ENCODE results near the gene CENPW. TPM values are rescaled to one million over a fixed set of nuclear protein-coding genes. Genes with fewer than 3 reads are reported as not detected.

The CENPW gene
- total and polyA plus RNA-seq, 7 donors, result 1.3 to 31.1 (median 5.1) TPM

DNA sequence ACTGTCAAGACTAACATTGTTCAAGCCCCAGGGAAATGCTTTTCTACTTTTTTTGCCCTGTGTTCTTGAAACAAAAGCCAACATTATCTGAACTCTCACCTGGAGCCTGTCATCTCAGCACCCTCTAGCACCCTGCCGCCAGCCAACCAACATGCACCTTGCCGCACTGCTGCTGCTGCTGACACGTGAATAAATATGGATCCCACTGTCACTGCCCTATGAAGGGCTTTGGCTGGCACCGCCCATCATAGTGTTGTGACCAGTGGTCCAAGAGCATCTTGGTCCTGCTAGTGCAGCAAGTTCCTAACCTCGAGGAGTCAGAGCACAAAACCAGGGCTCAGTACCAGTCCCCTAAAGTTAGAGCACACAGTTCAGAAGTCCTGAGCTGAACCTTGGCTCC is 41.6 kb downstream of the CENPW start:
- H3K4me1 ChIP-seq, result no peaks in the 10 kb centered on the region
- DNase-seq, result no peak
- 94 to 96% (median 94%) methylated on average over 5 of the region's 5 CpGs for WGBS, 3 donors
- H3K36me3 ChIP-seq (ENCODE audit: insufficient read depth in 1 of 2, low read depth in 1 of 2), result no peaks in the 10 kb centered on the region
- no peak for TF ChIP-seq CTCF (IDR thresholded peaks at IDR 0.05)
- ATAC-seq, result no peak
- H3K4me3 ChIP-seq, result no peak overlapping the region
- no peak overlapping the region for H3K27ac ChIP-seq
- H3K9me3 ChIP-seq, result peaks cover 4% of the 10 kb centered on the region
- H3K27me3 ChIP-seq (ENCODE audit: insufficient read depth in 3 of 3, low read length in 2 of 3), result no peaks in the 10 kb centered on the region
- intact Hi-C loops (cut with DNase I), result no loop called here

- DNase-seq, result no peak
- Histone ChIP-seq H3K36me3 (ENCODE audit: insufficient read depth in 1 of 2, low read depth in 1 of 2) (no peaks in the 10 kb centered on the region), H3K9me3 (peaks cover 4% of the 10 kb centered on the region), H3K27me3 (ENCODE audit: insufficient read depth in 3 of 3, low read length in 2 of 3) (no peaks in the 10 kb centered on the region), H3K4me1 (no peaks in the 10 kb centered on the region), H3K27ac (no peak overlapping the region), H3K4me3 (no peak overlapping the region)
- ATAC-seq, result no peak
- no peak for TF ChIP-seq CTCF (IDR thresholded peaks at IDR 0.05)
- intact Hi-C loops (cut with DNase I), result no loop called here
Measured at GRCh38 chr6:126383203-126383602, 43.3 kb downstream of the CENPW start.

DNA sequence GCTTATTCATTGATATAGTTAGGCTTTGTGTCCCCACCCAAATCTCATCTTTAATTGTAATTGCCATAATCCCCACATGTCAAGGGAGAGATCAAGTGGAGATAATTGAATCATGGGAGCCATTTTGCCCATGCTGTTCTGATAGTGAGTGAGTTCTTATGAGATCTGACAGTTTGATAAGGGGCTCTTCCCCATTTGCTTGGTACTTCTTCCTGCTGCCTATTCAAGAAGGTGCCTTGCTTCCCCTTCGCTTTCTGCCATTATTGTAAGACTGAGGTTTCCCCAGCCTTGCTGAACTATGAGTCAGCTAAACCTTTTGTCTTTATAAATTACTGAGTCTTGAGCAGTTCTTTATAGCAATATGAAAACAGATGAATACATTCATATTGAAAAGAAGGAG is 45.6 kb downstream of the CENPW start:
- no peak overlapping the region for H3K4me3 ChIP-seq
- H3K27me3 ChIP-seq (ENCODE audit: insufficient read depth in 3 of 3, low read length in 2 of 3), result no peaks in the 10 kb centered on the region
- 92 to 96% (median 95%) methylated on average over 1 of the region's 1 CpG for WGBS, 3 donors
- DNase-seq (no peak), ATAC-seq (no peak)
- no peak overlapping the region for H3K27ac ChIP-seq
- H3K36me3 ChIP-seq (ENCODE audit: insufficient read depth in 1 of 2, low read depth in 1 of 2), result no peaks in the 10 kb centered on the region
- no peaks in the 10 kb centered on the region for H3K4me1 ChIP-seq
- intact Hi-C loops (cut with DNase I), result no loop called here
- H3K9me3 ChIP-seq, result peaks cover 4% of the 10 kb centered on the region
- TF ChIP-seq CTCF (IDR thresholded peaks at IDR 0.05), result no peak

DNA sequence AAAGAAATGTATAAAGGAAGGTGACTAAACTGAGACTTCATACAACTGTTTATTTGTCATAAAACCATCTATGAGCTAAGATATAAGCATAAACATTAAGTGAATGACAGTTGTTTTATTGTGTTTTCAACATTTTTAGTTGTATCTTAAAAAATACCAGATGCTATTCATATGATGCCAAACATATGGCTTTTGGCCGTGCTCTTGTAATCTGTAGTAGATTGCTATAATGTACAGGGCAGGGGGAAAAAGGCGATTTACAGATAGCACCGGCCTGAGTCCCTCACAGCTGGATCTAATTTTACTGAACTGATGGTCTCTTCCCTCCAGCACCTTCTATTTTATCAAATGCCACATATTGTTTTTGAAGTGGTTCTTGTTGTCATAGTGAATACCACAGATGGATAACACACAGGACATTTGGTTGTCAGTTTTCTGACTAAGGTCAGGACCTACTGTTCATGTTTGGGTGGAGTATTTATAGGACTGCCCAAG is 48.2 kb downstream of the CENPW start:
- Histone ChIP-seq H3K4me1 (no peaks in the 10 kb centered on the region), H3K9me3 (peaks cover 8% of the 10 kb centered on the region), H3K36me3 (ENCODE audit: insufficient read depth in 1 of 2, low read depth in 1 of 2) (no peaks in the 10 kb centered on the region), H3K27ac (no peak overlapping the region), H3K4me3 (no peak overlapping the region), H3K27me3 (ENCODE audit: insufficient read depth in 3 of 3, low read length in 2 of 3) (no peaks in the 10 kb centered on the region)
- no peak for DNase-seq
- intact Hi-C loops (cut with DNase I), result no loop called here
- 66 to 67% (median 67%) methylated on average over 3 of the region's 3 CpGs for WGBS, 3 donors
- TF ChIP-seq CTCF (IDR thresholded peaks at IDR 0.05), result no peak
- ATAC-seq, result no peak

- no peaks in the 10 kb centered on the region for H3K36me3 ChIP-seq (ENCODE audit: insufficient read depth in 1 of 2, low read depth in 1 of 2)
- no peaks in the 10 kb centered on the region for H3K27me3 ChIP-seq (ENCODE audit: insufficient read depth in 3 of 3, low read length in 2 of 3)
- ATAC-seq (no peak), DNase-seq (no peak)
- peaks cover 4% of the 10 kb centered on the region for H3K9me3 ChIP-seq
- no peak overlapping the region for H3K27ac ChIP-seq
- TF ChIP-seq CTCF (IDR thresholded peaks at IDR 0.05), result no peak
- H3K4me1 ChIP-seq, result no peaks in the 10 kb centered on the region
- WGBS, 3 donors, result 37 to 60% (median 50%) methylated on average over 2 of the region's 2 CpGs
- no peak overlapping the region for H3K4me3 ChIP-seq
- intact Hi-C loops (cut with DNase I), result no loop called here
Measured at GRCh38 chr6:126396131-126396530, 56.2 kb downstream of the CENPW start.
